ENCODE measurements around the gene EXOSC5. TPM values are rescaled to one million over a fixed set of nuclear protein-coding genes. Genes with fewer than 3 reads are reported as not detected.

The EXOSC5 gene
- total RNA-seq: 7.3 and 7.9 TPM in 2 replicates

GRCh38 chr19:41397086-41398049, at the start of gene EXOSC5, which contains the start of gene BCKDHA:
Gene EXOSC5 (minus strand): TSS chr19:41397359. CDS start chr19:41397328, 31 bp downstream.
Gene BCKDHA (plus strand): TSS chr19:41397818. CDS start chr19:41397828, 10 bp downstream.

DNA sequence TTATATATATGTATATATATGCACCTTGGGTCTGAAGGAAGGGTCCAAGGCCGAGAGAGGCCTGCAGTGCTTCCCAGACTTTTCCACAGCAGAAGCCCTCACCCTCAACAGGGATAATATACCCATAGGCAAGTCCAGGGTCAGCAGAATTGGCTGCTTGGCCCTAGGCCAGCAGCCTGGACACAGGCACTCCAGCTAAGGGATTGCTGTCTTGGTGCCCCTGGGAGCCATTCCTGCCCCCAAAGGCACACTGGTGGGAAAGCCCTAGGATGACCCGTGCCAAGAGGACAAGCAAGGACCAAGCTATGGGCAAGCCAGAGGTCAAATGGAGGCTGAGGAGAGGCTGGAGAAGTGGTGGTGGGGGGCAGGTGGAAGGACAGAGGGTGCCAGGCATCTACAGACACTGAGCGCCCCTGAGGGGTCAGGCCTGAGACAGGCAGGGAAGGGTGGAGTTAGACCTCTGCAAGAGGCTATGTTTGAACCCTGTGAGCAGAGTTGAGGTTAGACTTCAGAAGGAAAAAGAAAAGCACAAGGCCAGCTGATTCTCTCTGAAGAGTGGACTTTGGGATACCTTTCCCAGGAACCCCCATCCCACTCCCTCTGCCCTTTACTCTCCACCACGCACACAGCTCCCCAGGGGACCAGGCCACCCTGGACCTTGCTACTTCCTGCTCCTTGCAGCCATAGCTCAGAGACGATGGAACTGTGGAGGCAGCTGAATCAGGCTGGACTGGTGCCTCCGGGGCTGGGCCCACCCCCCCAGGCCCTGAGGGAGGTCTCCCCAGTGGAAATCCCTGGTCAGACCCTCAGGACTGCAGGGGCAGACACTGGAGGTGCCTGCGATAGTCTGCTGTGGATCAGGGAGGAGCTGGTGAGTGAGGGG, 45.6 kb upstream of the EXOSC5 start, which contains the start of gene ERICH4:
TSS of gene ERICH4 (plus strand) at position 684 of the 883 bp plus-strand sequence. CDS start at position 698, 14 bp downstream.

DNA sequence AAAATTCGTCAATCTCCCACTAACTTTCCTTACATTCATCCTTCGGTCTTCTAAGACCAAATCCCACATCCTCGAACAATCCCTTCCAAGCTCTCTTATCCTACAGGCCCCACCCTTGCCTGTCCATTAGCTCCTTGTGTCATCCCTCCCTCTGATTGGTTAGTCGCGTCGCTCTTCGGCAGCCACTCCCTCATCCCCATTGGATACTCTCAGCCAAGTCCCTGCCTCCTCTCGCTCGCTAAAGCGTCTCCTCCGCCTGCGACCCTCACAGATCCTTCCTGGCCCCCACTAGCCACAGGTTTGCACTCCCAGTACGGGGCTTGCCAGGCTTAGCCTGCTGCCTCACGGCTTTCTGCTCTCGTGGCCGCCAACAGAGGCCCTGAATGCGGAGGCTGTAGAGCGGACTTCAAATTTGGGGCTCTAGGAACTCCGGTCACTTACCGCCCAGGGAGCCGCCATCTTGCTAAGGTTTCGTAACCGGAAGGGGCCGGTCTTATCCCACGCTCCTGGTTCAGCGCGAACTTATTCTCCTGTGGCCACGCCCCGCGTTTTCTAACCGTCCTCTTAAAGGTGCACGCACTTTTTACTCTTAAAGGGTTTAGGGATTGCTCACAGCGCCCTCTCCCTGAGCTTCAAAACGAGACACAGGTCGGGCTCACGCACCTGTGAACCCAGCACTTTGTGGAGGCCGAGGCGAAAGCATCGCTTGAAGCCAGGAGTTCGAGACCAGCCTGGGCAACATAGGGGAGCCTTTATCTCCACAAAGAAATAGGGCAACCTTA, 42.5 kb upstream of the EXOSC5 start, which contains the start of gene DMAC2:
TSS of gene DMAC2 (minus strand) at position 472 of the 782 bp plus-strand sequence. CDS start at position 459, 13 bp downstream.

DNA sequence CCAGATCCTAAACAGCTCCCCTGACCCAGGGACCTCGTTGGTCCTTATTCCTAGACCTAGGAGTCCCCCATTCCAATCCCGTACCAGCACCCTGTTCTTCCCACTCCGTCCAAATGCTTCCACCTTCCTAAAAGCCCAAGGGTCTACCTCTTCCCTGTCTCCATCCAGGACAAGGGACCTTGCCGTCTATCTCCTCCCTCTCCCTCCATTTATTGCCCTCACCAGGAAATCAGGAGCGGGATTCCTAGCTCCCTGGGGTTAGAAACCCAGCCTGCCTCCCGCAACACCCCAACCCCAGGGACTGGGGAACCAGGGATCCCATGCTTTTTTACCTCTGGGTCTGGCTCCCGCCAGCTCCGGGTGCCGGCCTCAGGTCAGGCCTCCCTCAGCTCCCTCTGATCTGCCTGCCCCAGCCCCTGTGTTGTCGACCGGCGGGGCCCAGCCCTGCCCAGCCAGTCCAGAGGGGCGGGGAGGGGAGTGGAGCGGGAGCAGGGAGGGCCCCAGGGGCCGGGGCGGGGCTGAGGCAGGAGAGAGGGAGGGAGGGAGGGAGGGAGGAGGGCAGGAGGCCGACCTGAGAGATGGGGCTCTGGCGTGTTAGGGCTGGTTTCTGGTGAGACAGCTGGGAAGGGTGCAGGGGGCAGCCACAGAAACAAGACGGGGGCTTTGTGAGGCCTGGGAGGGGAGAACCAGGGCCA, 29.9 kb upstream of the EXOSC5 start, which contains the start of gene B3GNT8:
TSS of gene B3GNT8 (minus strand) at position 423 of the 695 bp plus-strand sequence. CDS start 596 bp downstream, outside the sequence.

GRCh38 chr19:41376241-41376997, 20.7 kb downstream of the EXOSC5 start, which contains the start of gene TMEM91:
Gene TMEM91 (plus strand): TSS chr19:41376533. CDS start chr19:41378310, 1,777 bp downstream.

GRCh38 chr19:41363753-41364523, 33.2 kb downstream of the EXOSC5 start, which contains the start of gene B9D2:
Gene B9D2 (minus strand): TSS chr19:41364149. CDS start chr19:41363519, 630 bp downstream.

DNA sequence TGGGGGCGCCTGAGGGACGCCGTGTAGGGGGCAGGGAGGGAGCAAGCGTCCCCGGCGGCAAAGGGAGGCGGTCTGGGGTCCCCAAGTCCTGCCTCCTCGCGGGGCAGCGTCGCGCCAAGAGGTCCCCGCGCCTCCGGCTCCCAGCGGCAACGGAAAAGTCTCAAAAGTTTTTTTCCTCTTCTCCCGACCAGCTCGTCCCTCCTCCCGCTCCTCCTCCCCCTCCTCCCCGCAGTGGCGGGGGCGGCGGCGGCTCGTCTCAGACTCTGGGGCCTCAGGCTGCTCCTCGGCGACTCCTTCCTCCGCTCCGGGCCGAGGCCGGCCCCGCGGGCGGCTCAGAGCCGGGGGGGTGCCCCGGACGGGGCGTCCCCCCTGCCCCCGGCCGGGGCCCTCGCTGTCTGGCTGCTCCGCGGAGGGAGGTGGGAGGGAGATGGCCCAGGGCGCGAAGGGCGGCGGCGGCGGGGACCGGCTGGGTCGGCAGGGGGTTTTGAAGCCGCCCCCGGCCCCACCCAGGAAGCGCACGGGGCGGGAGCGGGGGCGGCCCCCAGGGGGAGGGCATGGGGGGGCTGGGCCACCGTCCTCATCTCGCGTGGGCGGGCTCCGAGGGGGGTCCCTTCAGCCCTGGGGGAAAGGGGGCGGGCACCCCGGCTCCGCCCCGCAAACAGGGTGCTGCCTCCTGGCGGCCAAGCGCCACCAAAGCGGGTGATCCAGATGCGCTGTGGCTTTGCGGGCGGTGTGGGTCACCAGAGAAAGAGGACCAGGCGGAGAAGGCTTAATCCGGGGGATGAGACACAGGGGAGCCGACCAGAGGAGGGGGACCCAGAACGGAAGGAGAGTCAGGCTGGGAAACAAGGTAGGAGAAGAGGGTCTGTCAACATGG, 43.5 kb downstream of the EXOSC5 start, which contains the start of gene TGFB1:
TSS of gene TGFB1 (minus strand) at position 457 of the 877 bp plus-strand sequence. CDS start 878 bp downstream, outside the sequence.

Other genes starting within 250 kb of the EXOSC5 start
- 0.77 and 3.3 TPM in 2 replicates for gene CYP2S1, start 204.1 kb downstream of the EXOSC5 start, total RNA-seq
- gene AXL, start 178.1 kb downstream of the EXOSC5 start, total RNA-seq: 105 and 126 TPM in 2 replicates
- gene HNRNPUL1, start 133.0 kb downstream of the EXOSC5 start, total RNA-seq: 48.0 and 54.5 TPM in 2 replicates
- gene CCDC97, start 87.2 kb downstream of the EXOSC5 start, total RNA-seq: 7.9 and 9.3 TPM in 2 replicates
- gene TGFB1, start 43.4 kb downstream of the EXOSC5 start, total RNA-seq: 8.2 and 9.8 TPM in 2 replicates
- gene B9D2, start 33.2 kb downstream of the EXOSC5 start, total RNA-seq: 4.1 and 4.8 TPM in 2 replicates
- 9.3 and 9.4 TPM in 2 replicates for gene TMEM91, start 20.8 kb downstream of the EXOSC5 start, total RNA-seq
- gene BCKDHA, start 459 bp upstream of the EXOSC5 start, total RNA-seq: 19.1 and 22.9 TPM in 2 replicates
- gene B3GNT8, start 30.0 kb upstream of the EXOSC5 start, total RNA-seq: 3.2 and 5.2 TPM in 2 replicates
- gene DMAC2, start 42.6 kb upstream of the EXOSC5 start, total RNA-seq: 28.1 and 32.6 TPM in 2 replicates
- gene ERICH4, start 45.8 kb upstream of the EXOSC5 start, total RNA-seq: not detected in 2 replicates
- gene CEACAM21, start 178.8 kb upstream of the EXOSC5 start, total RNA-seq: not detected in 2 replicates
- not detected in 2 replicates for gene CEACAM4, start 229.7 kb upstream of the EXOSC5 start, total RNA-seq